Right kidney (tissue), 1 donor: ENCODE results near the gene ZNF394.

ENCODE experiments used
- DNase-seq: peaks from one replicate; pipeline ENCODE4 v3.0.0-alpha.2; 2016

The ZNF394 gene

GRCh38 chr7:99497766-99498545 is 2.1 kb downstream of the ZNF394 start:
- DNase-seq = no peak

DNA sequence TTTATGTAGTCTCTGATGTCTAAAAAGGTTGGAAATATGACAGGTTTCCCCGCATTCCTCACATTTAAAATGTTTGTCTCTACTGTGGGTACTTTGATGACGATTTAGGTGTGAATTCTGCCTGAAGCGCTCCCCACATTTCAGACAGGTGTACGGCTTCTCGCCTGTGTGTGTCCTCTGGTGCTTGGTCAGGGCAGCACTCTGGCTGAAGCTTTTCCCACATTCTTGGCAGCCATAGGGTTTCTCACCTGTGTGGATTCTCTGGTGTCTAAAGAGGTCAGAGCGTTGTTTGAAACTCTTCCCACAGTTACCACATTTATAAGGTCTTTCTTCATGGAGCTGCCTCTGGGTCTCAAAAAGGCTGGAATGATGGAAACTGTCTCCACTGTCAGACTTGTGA is 6.3 kb downstream of the ZNF394 start:
- no peak for DNase-seq

DNA sequence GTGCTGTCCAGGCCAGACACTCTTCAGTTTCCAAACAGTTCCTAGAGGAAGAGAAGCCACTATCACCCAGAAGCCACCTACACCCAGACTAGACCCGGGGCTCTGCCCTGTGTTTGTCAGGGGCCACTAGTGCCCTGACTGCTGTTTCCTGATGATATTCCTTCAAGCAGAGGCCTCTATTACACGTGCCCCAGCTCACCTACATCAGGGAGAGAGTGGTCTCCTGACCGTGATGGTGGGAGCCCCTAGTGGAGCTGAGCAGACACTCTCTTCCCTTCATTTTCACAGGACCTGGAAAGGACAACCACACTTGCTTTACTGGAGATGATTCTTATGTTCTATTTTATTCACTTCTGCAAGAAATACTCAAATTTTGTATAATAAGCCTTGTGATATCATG is 9.2 kb downstream of the ZNF394 start:
- no peak for DNase-seq

GRCh38 chr7:99489235-99489634 is 10.8 kb downstream of the ZNF394 start:
- no peak for DNase-seq

- DNase-seq = no peak
These were observed 15.0 kb downstream of the ZNF394 start for GRCh38 chr7:99485094-99485493.

- DNase-seq = no peak
These were observed 21.3 kb downstream of the ZNF394 start for GRCh38 chr7:99478464-99479440.

- no peak for DNase-seq
These were observed 24.0 kb downstream of the ZNF394 start for GRCh38 chr7:99476107-99476506.

- DNase-seq = no peak
These were observed 26.8 kb downstream of the ZNF394 start for GRCh38 chr7:99473315-99473596.

DNA sequence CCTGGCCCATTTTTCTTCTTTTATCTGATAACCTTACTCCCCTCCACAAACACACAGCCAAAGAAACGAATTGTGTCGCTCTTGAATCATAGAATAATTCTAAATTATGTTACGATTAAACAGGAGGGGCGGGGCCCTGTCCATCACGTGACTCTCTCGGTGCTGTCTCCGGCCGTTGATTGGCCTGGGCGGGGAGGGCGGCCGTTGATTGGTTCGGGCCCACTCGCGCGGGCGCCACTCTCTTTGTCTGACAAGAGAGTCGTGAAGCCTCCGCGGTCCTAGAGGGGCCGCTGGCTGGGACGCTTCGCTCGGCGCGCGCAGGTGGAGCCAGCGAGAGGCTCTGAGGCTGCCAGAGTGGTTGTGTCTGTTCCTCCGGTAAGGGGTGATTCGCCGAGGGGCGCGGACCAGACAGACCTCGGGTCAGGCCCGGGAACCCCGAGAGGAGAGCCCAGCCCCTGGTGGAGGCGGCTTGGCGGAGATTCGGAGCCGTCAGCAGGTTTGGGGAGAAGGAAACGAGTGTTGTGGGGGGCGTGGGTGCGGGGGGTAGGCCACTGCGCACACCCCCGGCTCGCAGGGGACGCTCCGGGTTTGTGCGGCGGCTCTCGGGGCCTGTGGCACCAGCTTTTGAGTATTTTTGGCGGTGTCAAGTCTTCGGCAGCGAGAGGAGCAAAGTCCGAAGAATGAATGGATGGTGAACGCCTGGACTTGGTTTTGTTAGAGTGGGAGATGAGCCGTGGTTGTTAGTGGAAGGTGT is 27.3 kb downstream of the ZNF394 start, which contains the start of gene ZNF789:
Gene ZNF789, plus strand, starts transcription at position 330 of the 754 bp plus-strand sequence. CDS start 3,567 bp downstream, outside the sequence.
- DNase-seq = peak; percentile 91

DNA sequence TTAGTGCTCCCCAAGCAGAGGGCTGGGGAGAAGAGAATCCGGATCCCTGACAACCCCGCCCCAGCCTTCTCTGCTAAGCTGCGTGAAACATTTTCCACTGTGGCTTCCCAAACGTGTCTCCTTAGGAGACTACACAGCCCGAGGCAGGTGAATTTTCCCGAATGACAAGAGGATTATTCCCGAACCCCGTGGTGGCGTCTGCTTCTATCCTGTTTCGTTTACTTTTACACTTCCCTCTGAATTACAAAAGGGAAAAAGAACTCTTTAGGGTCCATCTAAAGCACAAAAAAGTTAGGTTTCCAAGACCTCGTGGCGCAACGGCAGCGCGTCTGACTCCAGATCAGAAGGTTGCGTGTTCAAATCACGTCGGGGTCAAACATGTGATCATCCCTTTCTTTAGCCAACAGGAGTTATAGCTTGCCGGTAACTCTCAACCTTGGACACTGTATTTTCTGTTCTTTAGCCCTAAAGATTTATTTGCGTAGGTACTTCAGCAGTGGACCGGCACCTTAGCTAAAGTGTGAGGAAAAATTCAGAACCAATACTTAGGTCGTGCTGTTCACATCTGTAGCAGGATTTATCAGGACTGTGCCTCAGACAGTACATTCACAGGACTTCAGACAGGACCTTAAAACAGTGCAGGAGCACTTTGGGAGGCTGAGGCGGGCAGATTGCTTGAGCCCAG is 30.6 kb downstream of the ZNF394 start:
- no peak for DNase-seq

DNA sequence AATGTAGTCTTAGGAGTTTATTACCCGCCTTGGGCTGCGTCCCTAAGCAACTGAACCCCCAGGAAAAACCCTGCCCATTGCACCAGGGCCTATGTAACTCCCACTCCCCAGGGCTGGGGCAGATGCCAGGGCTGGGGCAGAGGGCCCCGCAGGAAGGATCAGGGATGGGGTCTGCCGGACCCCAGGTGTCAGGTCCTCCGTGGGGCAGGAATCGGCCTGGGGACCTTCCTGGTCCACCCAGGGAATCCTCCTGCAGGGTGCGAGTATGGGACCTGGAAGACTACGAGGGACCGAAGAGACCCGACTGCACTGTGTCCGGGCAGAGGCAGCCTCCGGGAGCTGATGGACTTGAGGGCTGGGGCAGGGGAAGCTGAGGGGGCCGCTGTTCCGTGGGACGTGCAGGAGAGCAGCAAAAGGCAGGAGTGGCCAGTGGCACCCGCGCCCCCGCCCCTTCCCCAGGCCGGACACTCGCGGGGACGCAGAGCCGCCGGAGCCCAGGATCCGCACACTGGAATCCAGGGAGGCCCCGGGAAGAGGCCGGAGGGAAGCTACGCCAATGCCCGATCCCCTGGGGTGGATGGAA is 31.7 kb downstream of the ZNF394 start:
- no peak for DNase-seq

GRCh38 chr7:99465421-99465768 is 34.7 kb downstream of the ZNF394 start:
- DNase-seq = no peak

DNA sequence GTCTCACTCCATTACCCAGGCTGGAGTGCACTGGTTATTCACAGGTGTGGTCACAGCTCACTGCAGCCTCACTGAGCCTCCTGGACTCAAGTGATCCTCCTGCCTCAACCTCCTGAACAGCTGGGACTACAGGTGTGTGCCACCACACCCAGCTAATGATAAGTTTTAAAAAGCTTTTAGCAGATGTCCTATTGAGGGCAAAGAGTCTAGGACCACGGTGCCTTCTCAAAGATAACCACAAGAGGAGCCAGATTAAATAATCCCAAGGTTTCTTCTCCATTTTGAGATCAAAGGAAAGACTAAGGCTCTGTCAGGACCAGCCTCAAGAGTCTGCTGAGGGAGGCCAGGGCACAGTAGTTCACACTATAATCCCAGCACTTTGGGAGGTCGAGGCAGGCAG is 38.9 kb downstream of the ZNF394 start:
- no peak for DNase-seq

- DNase-seq = no peak
These were observed 39.4 kb downstream of the ZNF394 start for GRCh38 chr7:99460651-99461050.

DNA sequence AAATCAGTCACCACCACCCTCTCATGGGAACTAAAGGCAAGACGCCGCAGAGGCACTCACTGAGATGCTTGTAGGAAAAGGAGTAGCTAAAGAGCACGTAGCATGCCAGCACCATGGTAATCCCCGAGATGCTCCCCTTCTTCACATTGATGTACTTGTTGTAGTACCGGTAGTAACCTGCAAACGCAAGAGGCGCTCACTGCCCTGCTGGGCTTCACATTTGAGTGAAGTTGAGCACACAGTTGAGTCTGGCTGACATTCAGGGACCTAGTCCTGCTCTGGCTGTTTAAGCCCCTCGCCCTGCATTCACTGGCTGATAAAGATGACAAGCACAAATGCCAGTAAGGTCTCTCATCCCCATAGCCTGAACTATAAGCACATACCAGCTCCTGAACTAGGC is 41.0 kb downstream of the ZNF394 start:
- no peak for DNase-seq

- no peak for DNase-seq
These were observed 42.2 kb downstream of the ZNF394 start for GRCh38 chr7:99457650-99458493.

DNA sequence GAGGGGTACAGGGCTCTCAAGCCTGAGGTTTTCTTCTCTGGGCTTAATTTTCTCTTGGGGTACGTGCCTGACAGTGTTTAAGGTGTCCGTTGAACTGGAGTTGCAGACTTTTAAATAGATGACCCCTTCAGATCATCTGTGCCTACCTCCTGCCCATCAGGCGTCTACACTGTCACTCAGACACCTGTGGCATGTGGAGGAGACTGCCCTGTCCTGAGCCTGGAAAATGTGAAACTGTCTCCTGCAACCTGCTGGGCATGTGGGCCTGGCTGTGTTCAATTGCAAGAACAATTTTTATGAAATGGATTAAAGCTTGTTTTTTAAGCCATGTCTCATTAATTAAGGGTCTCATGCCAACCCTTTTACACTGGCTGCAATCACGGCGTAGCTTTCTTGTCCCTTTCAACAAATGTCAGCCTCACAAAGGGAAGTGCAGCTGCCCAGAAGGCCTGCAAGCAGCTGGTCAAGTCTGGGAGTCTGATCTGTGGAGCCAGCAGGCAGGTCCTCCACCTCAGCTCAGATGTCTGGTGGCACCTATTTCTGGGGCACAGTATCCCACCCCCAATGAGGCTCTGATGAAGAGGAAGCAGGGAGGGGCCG is 42.9 kb downstream of the ZNF394 start:
- no peak for DNase-seq

GRCh38 chr7:99456288-99456687 is 43.8 kb downstream of the ZNF394 start:
- DNase-seq = no peak

- no peak for DNase-seq
These were observed 44.2 kb downstream of the ZNF394 start for GRCh38 chr7:99455874-99456273.

DNA sequence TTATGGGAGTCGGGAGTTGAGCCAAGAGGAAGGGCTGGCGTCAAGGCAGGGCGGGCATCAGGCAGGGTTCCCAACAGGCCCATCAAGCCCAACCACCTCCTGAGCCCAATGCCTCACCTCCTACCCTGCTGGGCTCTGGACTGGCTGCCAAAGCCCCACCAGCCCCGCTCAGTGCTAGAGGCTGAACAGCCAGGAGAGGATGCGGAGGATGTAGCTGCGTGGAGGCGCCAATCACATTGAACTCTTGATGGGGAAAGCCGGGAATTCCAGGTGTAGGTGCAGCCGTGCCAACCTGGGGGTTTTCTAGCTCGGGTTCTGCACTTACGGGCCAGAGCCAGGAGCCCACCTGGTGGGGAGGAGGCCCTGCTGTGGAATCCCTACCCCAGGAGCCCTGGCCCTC is 47.0 kb downstream of the ZNF394 start:
- no peak for DNase-seq

DNA sequence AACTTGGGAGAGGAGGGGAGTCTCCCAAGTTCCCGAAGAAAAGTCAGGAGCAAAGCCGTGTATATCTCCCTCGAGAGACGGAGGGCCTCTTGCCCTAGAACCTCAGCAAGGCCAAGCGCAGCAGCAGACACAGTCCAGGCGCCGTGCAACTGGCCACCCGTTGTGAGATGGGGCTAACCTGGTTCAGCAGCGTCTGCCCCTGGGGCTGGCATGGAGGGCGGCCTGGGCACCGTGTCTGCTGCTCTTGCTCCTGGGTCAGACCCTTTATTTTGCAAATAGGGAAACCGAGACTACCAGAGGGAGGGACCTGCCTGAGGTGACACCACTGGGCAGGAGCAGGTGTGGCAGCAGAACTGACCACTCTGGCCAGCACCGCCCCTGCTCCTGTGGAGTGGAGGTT is 47.5 kb downstream of the ZNF394 start:
- no peak for DNase-seq
